ENCODE data around the gene RAB15.
"Not testable (repeated sequence)": the region's sequence is repeated elsewhere in the genome, so short reads cannot be mapped to it uniquely, and the experiment has no call there.

The RAB15 gene

DNA sequence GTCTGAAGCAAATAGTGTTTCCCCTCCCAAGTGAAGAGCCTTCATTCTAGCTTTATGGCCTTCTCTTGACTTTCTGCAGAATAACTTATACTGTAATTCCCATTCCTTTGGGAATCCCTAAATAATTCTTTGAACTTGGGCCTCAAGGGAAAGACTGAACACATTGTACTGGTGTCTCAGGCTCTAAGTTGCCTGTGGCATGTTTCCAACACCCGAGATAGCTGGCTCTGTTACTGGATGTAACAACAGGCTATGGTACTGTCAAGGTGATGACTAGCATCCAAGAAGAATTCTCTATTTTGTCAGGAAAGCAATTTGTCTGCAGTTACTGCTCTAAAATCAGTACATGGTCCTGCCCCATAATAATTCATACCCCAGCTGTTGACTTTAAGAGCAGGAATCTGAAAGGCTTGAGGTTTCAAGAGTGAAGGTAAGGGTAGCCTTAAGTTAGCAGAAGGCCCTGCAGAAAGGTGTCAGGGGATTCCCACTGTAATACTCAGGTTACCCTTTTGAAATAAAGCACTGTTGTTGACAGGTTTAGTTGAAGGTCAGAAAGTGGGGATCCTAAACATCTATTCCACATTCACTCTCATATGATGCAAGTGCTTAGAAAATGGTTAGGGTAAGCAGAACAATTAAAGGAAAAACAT is 34.8 kb downstream of the RAB15 start:
- ATAC-seq (no peak), DNase-seq (no peak)

DNA sequence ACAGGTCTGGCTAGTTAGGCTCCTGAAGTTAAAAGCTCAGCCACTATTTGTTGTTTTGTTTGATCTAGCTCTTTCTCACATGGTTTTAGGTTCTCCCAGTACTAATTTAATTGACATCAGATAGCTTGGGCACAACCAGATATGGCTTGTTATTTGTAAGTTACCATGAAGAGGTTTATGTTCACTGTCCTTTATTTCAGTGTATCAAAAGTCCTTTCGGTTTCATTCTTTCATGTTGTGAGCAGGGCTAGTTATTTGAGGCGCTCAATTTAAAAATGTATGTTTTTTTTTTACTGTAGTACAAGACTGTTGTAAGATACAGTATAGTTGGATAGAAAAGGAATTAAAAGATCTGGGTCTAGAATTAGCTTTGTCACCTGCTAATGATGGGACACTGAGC is 36.6 kb downstream of the RAB15 start:
- ATAC-seq (no peak), DNase-seq (no peak)

DNA sequence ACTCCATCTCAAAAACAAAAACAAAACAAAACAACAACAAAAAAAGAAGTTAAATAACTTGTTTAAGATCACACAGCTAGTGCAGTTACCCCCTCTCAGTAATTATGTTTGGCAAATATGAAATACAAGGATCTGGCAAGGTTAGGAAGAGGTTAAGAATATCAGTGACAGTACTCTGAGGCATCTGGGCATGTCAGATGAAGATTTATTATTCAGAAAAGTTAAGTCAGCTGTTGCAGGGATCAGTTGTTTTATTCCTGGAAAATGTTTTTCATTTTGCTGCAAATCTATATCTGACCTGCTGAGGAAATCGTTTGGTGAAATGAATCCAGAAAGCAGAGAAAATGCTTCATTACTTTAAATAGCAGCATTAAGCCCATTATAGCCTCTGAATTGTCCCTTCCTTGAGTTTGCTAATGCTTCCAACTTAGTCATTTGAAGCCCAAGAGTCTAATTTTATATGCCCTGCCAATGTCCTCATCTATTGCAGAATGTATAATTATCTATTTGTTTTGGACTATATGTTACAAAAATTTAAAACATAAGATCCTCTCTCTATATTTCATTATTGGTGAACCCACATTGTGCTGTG is 37.7 kb downstream of the RAB15 start:
- no peak for ATAC-seq
- DNase-seq, result no peak

DNA sequence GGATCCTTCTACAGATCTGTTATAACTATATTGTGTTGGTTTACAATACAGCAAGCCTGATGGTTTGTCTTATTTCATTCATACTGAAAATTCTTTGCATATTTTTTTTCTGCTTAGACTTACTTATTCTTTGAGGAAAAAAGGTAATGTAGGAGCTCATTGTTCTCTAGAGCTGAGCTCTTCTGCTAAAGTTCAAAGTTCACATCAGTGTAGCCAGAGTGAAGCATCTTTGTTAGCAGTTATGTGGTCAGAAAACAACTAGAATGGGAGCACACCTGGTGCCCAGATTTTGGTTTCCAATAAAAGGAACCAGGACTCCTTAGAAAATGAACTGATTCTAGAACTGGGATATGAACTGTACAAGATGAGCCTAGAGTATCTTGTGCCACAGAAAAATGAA is 39.9 kb downstream of the RAB15 start:
- ATAC-seq (no peak), DNase-seq (no peak)

DNA sequence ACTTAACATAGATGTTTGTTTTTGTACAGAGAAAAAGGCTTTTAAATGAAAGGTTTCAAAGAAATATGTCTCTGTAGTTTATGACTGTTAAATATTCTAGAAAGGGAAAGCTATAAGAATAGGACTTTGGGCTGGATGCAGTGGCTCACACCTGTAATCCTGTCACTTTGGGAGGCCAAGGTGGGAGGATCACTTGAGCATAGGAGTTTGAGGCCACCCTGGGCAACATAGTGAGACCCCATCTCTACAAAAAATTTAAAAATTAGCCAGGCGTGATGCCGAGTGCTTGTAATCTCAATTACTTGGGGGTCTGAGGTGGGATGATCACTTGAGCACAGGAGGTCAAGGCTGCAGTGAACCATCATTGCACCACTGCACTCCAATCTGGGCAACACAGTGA is 41.0 kb downstream of the RAB15 start:
- ATAC-seq (no peak), DNase-seq (no peak)

DNA sequence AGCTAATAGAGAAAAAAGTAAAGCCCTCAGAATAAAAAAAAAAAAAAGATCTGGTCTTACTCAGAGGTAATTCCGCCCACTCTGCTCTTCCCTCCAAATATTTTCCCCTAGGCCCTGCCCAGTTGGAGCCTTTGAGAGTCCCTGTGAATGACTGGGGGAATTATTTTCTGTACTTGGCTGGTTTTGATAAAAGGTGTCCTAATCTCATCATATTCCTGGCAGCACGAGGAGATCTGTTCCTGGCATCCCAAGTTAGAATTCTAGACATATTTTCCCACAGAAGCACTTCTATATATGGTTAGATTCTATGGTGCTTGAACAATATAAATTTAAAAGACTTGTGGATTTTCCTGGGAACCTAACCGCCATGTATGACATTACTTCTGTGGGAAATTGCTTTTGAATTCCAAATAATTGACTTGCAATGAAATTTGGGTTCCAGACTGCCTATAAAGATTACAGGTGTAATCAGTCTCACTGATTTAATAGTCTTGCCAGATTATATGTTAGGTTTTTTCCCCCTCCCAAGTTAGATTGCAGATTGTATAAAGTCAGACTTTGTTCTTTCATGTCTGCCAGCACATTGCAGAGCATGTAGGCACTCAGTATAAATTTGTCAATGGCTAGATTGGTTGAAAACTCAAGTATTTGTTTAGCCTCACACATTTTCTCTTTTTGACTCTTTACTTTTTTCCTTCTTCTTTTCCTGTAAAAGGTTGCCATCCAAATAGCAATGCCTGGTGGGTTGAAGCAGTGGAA is 41.9 kb downstream of the RAB15 start:
- DNase-seq (no peak), ATAC-seq (no peak)

DNA sequence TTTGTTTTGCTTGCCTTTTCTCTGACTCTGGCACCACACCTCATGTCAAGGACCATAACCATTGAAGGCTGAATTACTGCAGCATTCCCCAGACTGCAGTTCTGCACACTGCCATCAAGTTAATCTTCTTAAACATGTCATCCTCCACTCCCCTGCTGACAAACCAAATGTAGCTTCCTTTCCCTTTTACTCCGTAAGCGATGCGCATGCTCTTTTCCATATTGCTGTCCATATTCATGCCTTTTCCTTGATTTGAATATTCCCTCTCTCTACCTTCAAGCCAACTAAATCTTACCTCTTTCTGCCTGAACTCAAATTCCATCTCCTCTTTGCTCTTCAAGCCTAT is 43.1 kb downstream of the RAB15 start:
- DNase-seq (no peak), ATAC-seq (no peak)

DNA sequence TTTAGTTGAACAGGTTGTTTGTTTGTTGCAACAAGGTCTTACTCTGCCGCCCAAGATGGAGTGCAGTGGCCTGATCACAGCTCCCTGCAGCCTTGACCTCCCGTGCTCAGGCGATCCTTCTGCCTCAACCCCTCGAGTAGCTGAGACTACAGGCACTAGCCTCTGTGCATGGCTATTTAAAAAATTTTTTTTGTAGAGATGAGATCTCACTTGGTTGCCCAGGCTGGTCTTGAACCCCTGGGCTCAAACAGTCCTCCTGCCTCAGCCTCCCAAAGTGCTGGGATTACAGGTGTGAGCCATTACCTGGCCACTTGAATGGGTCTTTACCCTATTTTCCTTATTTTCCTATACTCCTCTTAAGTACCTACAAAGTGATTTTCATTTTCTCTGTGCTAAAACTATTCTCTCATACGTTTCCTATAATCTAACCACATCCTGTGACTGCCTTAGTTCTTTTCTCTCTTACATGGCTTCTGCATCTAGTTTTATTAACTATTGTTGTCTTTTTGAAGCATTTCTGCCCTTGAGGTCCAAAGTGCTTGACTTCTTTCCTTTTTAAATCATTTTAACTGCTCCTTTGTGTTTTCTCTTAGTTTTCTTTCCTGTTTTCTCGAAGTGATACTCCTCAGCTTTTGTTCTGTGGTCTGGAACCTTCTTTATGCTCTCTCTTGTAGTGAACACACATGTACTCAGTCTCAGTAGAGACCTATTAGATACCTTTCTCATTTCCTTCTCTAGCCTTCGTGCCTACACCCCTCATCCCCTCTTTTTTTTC is 43.7 kb downstream of the RAB15 start:
- ATAC-seq (peak; percentile 68), DNase-seq (no peak)

DNA sequence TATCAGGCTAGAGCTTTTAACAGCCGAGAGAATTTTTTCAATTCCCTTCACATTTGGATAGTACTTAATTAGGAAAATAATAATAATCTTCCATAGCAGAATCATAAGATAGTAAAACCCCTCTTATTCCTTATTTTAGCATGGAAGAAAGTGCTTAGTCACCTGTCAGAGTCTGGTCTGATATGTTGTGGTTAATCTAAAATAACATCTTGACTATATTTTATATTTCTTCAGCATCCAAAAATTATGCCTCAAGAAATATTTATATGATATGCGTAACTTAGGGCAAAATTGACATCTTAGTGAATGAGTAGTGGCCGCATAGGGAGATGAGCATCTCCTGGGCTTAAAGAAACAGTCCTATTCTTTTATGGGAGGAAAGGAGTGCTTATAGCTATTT is 45.1 kb downstream of the RAB15 start:
- ATAC-seq (no peak), DNase-seq (no peak)

DNA sequence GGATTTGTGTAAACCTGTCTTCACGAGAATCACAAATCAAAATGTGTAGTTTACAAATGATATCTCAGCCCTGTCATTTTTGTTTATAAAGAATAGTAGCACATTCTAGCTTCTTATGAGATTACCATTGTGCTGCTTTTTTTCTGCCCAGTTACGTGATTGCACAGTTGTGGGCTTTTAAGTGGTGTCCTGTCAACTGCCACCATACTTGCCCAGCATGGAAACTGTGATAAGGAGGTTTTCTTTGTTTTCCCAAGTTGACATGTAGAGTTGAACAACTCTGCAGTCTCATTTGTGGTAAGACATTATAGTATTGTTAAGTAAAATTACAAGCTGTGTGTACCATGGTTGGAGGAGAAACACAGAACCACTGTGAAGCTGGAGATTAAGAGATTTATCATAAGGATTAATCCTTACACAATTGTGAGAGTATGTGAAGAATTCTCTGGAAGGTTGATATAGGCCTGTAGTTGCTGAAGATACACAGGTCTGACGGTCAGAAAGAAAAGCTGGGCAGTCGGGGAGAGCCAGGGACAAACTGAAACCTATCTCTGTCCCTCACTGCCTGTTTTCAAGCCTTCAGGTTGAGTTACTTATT is 45.6 kb downstream of the RAB15 start:
- no peak for ATAC-seq
- DNase-seq, result no peak

DNA sequence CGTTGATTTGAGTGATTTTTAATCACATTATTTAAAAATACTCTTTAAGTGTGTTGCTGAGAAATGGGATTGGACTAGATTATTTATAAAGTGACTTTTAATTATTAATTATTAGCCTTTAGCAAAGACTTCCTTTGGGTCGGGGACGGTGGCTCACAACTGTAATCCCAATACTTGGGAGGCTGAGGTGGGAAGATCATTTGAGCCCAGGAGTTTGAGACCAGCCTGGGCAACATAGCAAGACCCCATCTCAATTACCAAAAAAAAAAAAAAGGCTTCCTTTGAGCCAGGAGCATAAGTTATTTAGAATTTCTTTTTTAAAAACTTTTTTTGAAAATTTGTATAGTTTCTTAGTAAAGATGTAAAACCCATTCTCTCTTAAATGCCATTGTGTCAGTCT is 49.1 kb downstream of the RAB15 start:
- ATAC-seq, result no peak
- DNase-seq, result no peak

DNA sequence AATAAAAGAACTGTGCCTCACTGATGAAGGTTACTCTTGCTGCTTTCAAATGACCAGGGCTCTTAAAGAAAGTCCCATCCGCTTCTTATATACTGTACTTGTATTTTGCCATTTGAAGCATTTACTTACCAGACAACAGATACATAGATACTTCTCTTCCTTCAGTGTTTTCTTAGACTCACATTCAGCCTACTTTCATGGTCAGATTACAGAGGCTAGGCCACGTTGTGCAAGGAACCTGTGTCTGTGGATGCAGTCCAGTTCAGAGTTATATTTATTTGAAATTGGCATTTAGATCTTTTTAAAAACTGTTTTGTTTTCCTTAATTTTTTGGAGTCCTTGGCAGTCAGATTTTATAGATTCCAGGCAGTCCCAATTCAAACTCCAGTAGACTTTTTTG is 51.7 kb downstream of the RAB15 start:
- DNase-seq, result no peak
- ATAC-seq, result no peak

DNA sequence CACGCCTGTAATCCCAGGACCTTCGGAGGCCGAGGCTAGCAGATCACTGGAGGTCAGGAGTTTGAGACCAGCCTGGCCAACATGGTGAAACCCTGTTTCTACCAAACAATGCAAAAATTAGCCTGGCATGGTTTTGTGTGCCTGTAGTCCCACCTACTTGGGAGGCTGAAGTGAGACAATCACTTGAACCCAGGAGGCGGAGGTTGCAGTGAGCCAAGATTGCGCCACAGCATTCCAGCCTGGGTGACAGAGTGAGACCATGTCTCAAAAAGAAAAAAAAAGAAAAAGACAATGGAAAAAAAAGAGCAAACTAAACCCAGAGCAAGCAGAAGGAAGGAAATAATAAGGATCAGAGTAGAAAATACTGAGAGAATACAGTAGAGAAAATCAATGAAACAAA is 52.5 kb downstream of the RAB15 start:
- no peak for DNase-seq
- ATAC-seq, result no peak

DNA sequence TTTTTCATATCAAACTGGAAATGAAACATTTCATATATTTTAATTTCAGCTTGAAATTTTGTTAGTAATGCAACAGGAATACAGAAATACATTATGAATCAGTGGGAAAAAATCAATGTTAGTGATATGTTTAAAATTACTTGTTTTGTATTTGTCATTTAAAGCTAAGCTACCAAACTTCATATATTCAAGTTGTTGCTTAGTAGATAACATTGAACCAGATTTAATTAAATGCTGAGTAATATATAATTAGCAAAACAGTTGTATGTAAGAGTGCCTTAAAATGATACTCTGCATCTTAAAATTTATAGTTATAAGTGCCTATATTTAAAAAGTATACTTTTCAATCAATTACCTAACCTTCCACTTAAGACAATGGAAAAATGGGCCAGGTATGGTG is 52.9 kb downstream of the RAB15 start:
- ATAC-seq (no peak), DNase-seq (no peak)

DNA sequence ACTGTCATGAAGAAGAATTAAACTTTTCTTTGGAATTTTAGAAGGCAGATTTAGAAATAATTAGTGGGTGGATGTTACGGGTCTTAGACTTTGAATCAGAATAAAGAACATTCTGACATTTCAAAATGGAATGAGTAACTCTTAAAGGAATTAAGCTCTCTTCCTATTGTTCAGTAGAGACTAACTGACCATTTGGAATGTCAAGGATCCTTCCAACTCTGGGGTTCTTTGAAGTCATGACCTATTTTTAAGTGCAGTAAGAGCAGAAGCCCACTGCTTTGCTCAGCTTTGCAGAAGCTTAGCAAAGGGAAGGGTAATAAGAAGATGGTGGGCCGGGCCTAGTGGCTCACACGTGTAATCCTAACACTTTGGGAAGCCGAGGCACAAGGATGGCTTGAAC is 53.9 kb downstream of the RAB15 start:
- ATAC-seq (no peak), DNase-seq (no peak)

DNA sequence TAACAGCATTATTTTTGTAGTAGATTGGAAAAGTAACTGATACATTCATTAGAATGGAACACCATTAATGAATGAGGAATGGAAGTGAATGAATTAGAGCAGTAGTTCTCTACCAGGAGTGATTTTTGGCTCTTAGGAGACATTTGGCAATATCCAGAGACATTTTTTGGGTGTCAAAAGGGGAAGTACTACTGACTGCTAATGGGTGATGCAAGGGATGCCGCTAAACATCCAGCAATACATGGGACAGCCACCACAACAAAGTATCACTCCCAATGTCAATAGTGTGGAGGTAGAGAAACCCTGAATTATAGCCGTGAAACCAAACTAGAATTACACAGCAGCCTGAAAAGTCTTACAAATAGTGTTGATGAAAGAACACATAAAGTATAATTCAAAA is 56.3 kb downstream of the RAB15 start:
- DNase-seq, result no peak

DNA sequence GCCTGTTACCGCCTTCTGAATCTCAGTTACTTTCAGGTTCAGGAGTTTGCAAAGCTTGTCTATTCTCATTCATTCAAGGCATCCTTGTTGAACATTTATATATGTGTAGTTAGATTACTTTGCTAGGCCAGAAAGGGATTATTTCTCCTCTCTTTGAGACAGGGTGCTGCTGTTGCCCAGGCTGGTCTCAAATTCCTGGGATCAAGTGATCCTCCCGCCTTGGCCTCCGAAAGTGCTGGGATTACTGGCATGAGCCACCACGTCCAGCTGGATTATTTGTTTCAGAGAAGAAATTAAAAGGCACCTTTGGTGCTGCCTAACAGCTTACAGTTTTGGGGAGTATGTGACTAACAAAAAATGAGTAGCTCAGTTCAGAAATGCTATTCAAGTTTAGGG is 57.1 kb downstream of the RAB15 start:
- no peak for DNase-seq
- ATAC-seq, result no peak

More for the DNA sequence above, 56.3 kb downstream of the RAB15 start:
- no peak for ATAC-seq

DNA sequence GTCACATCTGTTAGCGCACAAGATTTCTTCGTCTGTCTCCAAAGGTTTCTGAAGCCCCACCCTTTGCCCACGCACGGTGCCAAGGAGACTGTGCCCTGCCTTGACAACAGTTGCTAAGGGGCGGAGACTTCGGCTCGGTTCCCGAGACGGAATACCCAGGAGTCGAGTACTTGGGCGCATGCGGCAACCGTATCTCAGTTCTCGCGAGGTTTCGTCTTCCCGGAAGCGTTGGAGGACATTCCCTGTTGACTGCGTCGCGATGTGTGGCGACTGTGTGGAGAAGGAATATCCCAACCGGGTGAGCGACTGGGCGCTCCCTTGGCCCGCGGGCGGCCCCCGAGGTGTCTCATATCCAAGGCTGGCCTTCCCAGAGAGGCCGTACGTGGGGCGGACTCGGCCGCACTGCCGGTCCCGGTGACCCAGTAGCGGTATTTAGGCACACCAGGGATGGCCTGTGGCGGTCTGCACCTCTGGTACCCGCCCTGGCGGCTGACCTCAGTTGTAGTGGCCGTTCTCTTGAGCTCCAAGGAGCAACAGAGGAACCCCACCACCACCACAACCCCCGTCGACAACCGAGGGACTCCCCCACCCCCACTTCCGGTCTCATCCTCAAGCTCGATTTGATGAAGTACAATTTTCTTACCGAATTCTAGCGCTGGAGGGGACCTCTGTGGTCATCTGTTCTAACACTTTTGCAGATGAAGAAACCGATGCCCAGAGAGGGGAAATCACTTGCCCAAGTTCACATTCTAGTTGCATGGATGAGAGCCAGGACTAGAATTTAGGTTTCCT is 57.7 kb downstream of the RAB15 start, which contains the start of gene CHURC1:
CHURC1 (plus strand) TSS at position 219 of the 792 bp plus-strand sequence; CDS start at position 260, 41 bp downstream.
- ATAC-seq (peak; percentile 99), DNase-seq (peak; percentile 97)

DNA sequence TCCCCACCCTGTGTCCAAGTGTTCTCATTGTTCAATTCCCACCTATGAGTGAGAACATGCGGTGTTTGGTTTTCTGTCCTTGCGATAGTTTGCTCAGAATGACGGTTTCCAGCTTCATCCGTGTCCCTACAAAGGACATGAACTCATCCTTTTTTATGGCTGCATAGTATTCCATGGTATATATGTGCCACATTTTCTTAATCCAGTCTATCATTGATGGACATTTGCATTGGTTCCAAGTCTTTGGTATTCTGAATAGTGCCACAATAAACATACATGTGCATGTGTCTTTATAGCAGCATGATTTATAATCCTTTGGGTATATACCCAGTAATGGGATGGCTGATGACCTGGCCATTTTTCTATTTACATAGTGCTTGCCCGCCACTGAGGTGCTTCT is 58.7 kb downstream of the RAB15 start:
- ATAC-seq, DNase-seq: not testable (repeated sequence)

DNA sequence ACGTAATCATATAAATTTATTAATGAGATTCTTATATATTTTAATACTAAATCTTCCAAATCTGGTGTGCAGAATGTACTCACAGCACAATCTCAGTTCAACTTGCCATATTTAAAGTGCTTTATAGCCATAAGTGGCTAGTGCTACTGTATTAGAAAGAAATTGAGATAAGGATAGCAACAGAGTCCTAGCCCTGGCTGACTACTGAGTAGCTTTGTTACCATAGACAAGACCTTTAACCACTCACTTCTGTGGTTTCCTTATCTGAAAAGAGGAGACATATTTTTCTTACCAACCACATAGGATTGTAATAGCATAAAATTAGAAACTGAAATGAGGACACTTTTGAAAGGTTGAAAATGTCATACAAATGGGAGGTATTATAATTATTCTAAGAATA is 59.9 kb downstream of the RAB15 start:
- DNase-seq (no peak), ATAC-seq (no peak)

DNA sequence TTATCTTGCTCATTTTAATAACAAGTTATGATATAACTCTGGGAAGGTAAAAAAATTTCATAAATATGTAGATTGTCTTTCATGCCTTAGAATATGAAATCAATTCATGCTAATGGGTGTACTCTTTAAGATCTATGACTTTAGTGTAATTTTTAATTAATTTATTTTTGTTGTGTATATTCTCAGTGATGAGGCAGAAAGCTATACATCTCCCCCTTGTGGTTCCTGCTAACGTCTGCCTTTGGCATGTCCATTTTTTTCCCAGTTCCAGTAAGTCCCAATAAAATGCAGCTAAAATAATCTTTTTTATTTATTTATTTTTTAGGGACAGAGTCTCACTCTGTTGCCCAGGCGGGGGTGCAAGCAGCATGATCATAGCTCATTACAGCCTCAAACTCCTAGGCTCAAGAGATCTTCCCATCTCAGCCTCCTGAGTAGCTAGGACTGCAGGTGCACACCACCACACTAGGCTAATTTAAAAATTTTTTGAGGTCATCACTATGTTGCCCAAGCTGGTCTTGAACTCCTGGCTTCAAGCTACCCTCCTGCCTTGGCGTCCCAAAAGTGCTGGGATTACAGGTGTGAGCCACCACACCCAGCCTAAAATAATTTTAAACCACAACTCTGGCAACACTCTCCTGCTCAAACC is 61.2 kb downstream of the RAB15 start:
- ATAC-seq (no peak), DNase-seq (no peak)

All from stimulated activated naive CD8-positive, alpha-beta T cell treated with anti-CD3 and anti-CD28 coated beads, Interleukin-15, Interleukin-2, amounts not matched to agents 100 U/mL and 50 U/mL, for 24 hours (primary cell).